ENCODE data around the gene SCARF1.

SCARF1 gene

GRCh38 chr17:1597861-1598342, 47.6 kb downstream of the SCARF1 start:
- H3K9me3 ChIP-seq, result no peaks in the 10 kb centered on the region

GRCh38 chr17:1593630-1593931, 52.0 kb downstream of the SCARF1 start:
- Histone ChIP-seq H3K27me3 (no peaks in the 10 kb centered on the region), H3K4me1 (no peaks in the 10 kb centered on the region), H3K36me3 (no peaks in the 10 kb centered on the region), H3K4me3 (ENCODE audit: low read depth, low read length) (no peak overlapping the region), H3K9me3 (no peaks in the 10 kb centered on the region)
- DNase-seq, result no peak
- TF ChIP-seq CTCF (IDR thresholded peaks at IDR 0.05; ENCODE audit: low read depth, low read length), result no peak

More at GRCh38 chr17:1597861-1598342, 47.6 kb downstream of the SCARF1 start:
- TF ChIP-seq CTCF (IDR thresholded peaks at IDR 0.05; ENCODE audit: low read depth, low read length), result no peak
- DNase-seq, result no peak
- Histone ChIP-seq H3K4me1 (no peaks in the 10 kb centered on the region), H3K36me3 (no peaks in the 10 kb centered on the region), H3K27me3 (no peaks in the 10 kb centered on the region), H3K4me3 (ENCODE audit: low read depth, low read length) (no peak overlapping the region)

GRCh38 chr17:1592751-1593629, 52.5 kb downstream of the SCARF1 start:
- Histone ChIP-seq H3K27me3 (no peaks in the 10 kb centered on the region), H3K4me3 (ENCODE audit: low read depth, low read length) (no peak overlapping the region), H3K9me3 (no peaks in the 10 kb centered on the region), H3K4me1 (no peaks in the 10 kb centered on the region), H3K36me3 (no peaks in the 10 kb centered on the region)
- no peak for TF ChIP-seq CTCF (IDR thresholded peaks at IDR 0.05; ENCODE audit: low read depth, low read length)
- DNase-seq, result no peak

GRCh38 chr17:1591474-1592090, 54.0 kb downstream of the SCARF1 start:
- DNase-seq, result no peak
- Histone ChIP-seq H3K4me1 (no peaks in the 10 kb centered on the region), H3K9me3 (no peaks in the 10 kb centered on the region), H3K4me3 (ENCODE audit: low read depth, low read length) (no peak overlapping the region), H3K27me3 (no peaks in the 10 kb centered on the region), H3K36me3 (no peaks in the 10 kb centered on the region)
- TF ChIP-seq CTCF (IDR thresholded peaks at IDR 0.05; ENCODE audit: low read depth, low read length), result no peak

GRCh38 chr17:1590747-1591473, 54.6 kb downstream of the SCARF1 start:
- Histone ChIP-seq H3K27me3 (no peaks in the 10 kb centered on the region), H3K36me3 (no peaks in the 10 kb centered on the region), H3K9me3 (no peaks in the 10 kb centered on the region), H3K4me3 (ENCODE audit: low read depth, low read length) (no peak overlapping the region), H3K4me1 (no peaks in the 10 kb centered on the region)
- no peak for TF ChIP-seq CTCF (IDR thresholded peaks at IDR 0.05; ENCODE audit: low read depth, low read length)
- DNase-seq, result no peak

Measured in BE2C (cell line).